ENCODE measurements around the gene ASB8. TPM values are rescaled to one million over a fixed set of nuclear protein-coding genes. Genes with fewer than 3 reads are reported as not detected.

Gene ASB8
- total and polyA plus RNA-seq, 2 of the 4 experiments (the other 2 are of a cell fraction): 22.9 to 26.7 TPM

GRCh38 chr12:48128800-48129199, 28.5 kb downstream of the ASB8 start:
- Histone ChIP-seq H2AK5ac (ENCODE audit: low read depth, low read length) (no peak overlapping the region), H3K4me3 (ENCODE audit: insufficient read depth, low read depth, low read length) (no peak overlapping the region), H4K20me1 (ENCODE audit: insufficient read depth, low read length) (no peaks in the 10 kb centered on the region), H4K5ac (ENCODE audit: low read depth, low read length) (no peak overlapping the region), H3K14ac (replicated peaks; ENCODE audit: low read depth, low read length) (no peak overlapping the region), H3K79me1 (ENCODE audit: low read depth in 1 of 2, low read length in 2 of 2) (peaks cover 4 to 23% of the 10 kb centered on the region in 2 experiments; a peak in 3 of 4 replicates), H2BK15ac (ENCODE audit: low read depth, low read length) (no peak overlapping the region), H3K9ac (ENCODE audit: low read depth, low read length) (no peak overlapping the region), H3K9me1 (ENCODE audit: insufficient read depth, low read length) (peaks cover 4% of the 10 kb centered on the region; the same call in 1 of the 2 replicates), H2BK120ac (ENCODE audit: low read depth, low read length) (no peak overlapping the region), H3K18ac (ENCODE audit: low read depth, low read length) (no peak overlapping the region), H2BK5ac (ENCODE audit: low read depth, low read length, poor library complexity, severe bottlenecking) (no peak overlapping the region), H3K23ac (ENCODE audit: low read depth, low read length) (no peak overlapping the region), H2AK9ac (replicated peaks; ENCODE audit: low read depth, low read length, poor library complexity) (no peak overlapping the region), H3K27ac (ENCODE audit: insufficient read depth, low read length) (no peak overlapping the region), H3K56ac (ENCODE audit: extremely low read depth, insufficient read depth, low read length) (no peak overlapping the region), H3K4ac (ENCODE audit: low read depth, low read length) (no peak overlapping the region), H2AFZ (replicated peaks; ENCODE audit: low read length, poor library complexity) (no peak overlapping the region), H3K27me3 (ENCODE audit: control insufficient read depth, insufficient read depth, low read length) (no peaks in the 10 kb centered on the region), H4K8ac (ENCODE audit: low read depth in 2 of 2, low read length in 2 of 2) (no peak overlapping the region), H3K4me1 (ENCODE audit: control insufficient read depth, insufficient read depth, low read length) (no peaks in the 10 kb centered on the region; the same call in 1 of the 2 replicates), H3K36me3 (ENCODE audit: control insufficient read depth, insufficient read depth, low read length) (peaks cover 30% of the 10 kb centered on the region), H4K91ac (ENCODE audit: insufficient read depth, low read depth, low read length) (no peak overlapping the region), H2BK20ac (ENCODE audit: low read depth, low read length) (no peak overlapping the region), H3K4me2 (ENCODE audit: low read depth, low read length) (no peak overlapping the region), H3K9me3 (ENCODE audit: control insufficient read depth, insufficient read depth, low read length) (no peaks in the 10 kb centered on the region)
- DNase-seq (peak; percentile 77), ATAC-seq (ENCODE audit: low read depth) (peak; percentile 86)
- dilution Hi-C loops (cut with HindIII; ENCODE audit: low sequenced_read_pairs, unreplicated experiment): no loop called here
- POLR2A ChIA-PET (ENCODE audit: unreplicated experiment): no interaction called here
- WGBS, 2 experiments (ENCODE audit: extremely low coverage in 2 of 2, insufficient read length in 1 of 2): no CpG with 5 or more reads among the region's 1 CpG
- TF ChIP-seq USF2 (IDR thresholded peaks at IDR 0.05; ENCODE audit: low read depth, low read length) (no peak), RAD21 (IDR thresholded peaks at IDR 0.05; ENCODE audit: low read length) (no peak), MXI1 (IDR thresholded peaks at IDR 0.05; ENCODE audit: borderline replicate concordance, low read depth, low read length) (no peak; the same call in 1 of the 2 replicates), MAZ (IDR thresholded peaks at IDR 0.05; ENCODE audit: borderline replicate concordance, low read depth, low read length) (no peak), MAFK (IDR thresholded peaks at IDR 0.05; ENCODE audit: low read depth, low read length) (no peak), RCOR1 (IDR thresholded peaks at IDR 0.05; ENCODE audit: insufficient replicate concordance, low read length) (no peak), FOS (IDR thresholded peaks at IDR 0.05; ENCODE audit: low read depth, low read length) (no peak), CHD1 (IDR thresholded peaks at IDR 0.05; ENCODE audit: low read depth, low read length) (no peak), ELK1 (IDR thresholded peaks at IDR 0.05; ENCODE audit: borderline replicate concordance, low read depth, low read length) (no peak), POLR2A (IDR thresholded peaks at IDR 0.05; ENCODE audit: low read depth, low read length) (no peak), RFX5 (IDR thresholded peaks at IDR 0.05; ENCODE audit: low read depth, low read length) (no peak), BHLHE40 (IDR thresholded peaks at IDR 0.05; ENCODE audit: low read depth, low read length) (no peak), CEBPB (IDR thresholded peaks at IDR 0.05; ENCODE audit: low read depth, low read length) (no peak), CTCF (conservative IDR thresholded peaks at IDR 0.05; ENCODE audit: low read depth, low read length) (no peak), NFE2L2 (IDR thresholded peaks at IDR 0.05; ENCODE audit: low read depth, low read length) (no peak), SMC3 (IDR thresholded peaks at IDR 0.05; ENCODE audit: low read depth, low read length) (no peak)
- BruUV-seq (replicated peaks): no TSS peak
- intact Hi-C loops (cut with micrococcal nuclease): no loop called here
- in situ Hi-C loops (cut with MboI; ENCODE audit: low sequenced_read_pairs): no loop called here
- CTCF ChIA-PET: interaction anchor here (0.6 kb wide), 1 partner anchor 8 kb away, joined by 3 read pairs; no protein-coding TSS in a partner anchor

All from IMR-90 (cell line).